Keratinocyte (primary cell): Measurements from ENCODE around the gene ANKRD16. TPM values are rescaled to one million over a fixed set of nuclear protein-coding genes. Genes with fewer than 3 reads are reported as not detected.

Experiments used
- DNase-seq: peaks from one replicate; pipeline ENCODE4 v3.0.0-alpha.2; 2011; ENCODE audit warnings: low read depth, missing footprints, low spot score
- FAIRE-seq: peaks from 2 replicates; lab custom pipeline; 2011; peaks lifted over from hg19 to GRCh38; lab: Jason Lieb, UNC
- H2AFZ ChIP-seq: 2 replicates; pipeline ENCODE4 v1.6.0; 2012; ENCODE audit warnings: low read length, control low read depth, inconsistent platforms; ENCODE audit not compliant: control insufficient read depth
- H3K27ac ChIP-seq: 2 replicates; pipeline ENCODE4 v1.5.1; 2011; ENCODE audit warnings: low read length; ENCODE audit not compliant: control insufficient read depth, insufficient read depth
- H3K27me3 ChIP-seq: 3 replicates; pipeline ENCODE4 v1.6.0; 2011; ENCODE audit warnings: low read length; ENCODE audit not compliant: control insufficient read depth, insufficient read depth; ENCODE audit errors: extremely low read depth
- H3K36me3 ChIP-seq, 2 experiments: 2 replicates in 1 of 2; 3 replicates in 1 of 2; pipeline ENCODE4 v1.5.1; 2011; ENCODE audit warnings: low read length in 2 of 2, mild to moderate bottlenecking in 1 of 2; ENCODE audit not compliant: control insufficient read depth in 2 of 2, insufficient read depth in 2 of 2; ENCODE audit errors: extremely low read depth in 1 of 2
- H3K4me1 ChIP-seq: 3 replicates; pipeline ENCODE4 v1.5.1; 2011; ENCODE audit warnings: low read length; ENCODE audit not compliant: control insufficient read depth, insufficient read depth; ENCODE audit errors: extremely low read depth
- H3K4me2 ChIP-seq: 3 replicates; pipeline ENCODE4 v1.6.0; 2011; ENCODE audit warnings: low read depth, low read length; ENCODE audit not compliant: control insufficient read depth, insufficient read depth; ENCODE audit errors: extremely low read depth
- H3K4me3 ChIP-seq, 3 experiments: fragments of 200-600 bp in 1 of 3; sonication (generic) in 1 of 3; 2 replicates in 2 of 3; 3 replicates in 1 of 3; pipeline ENCODE4 v1.5.1; 2011 to 2016; ENCODE audit warnings: low read length in 3 of 3, mild to moderate bottlenecking in 3 of 3, control low read depth in 2 of 3, inconsistent platforms in 1 of 3, low read depth in 1 of 3, mixed read lengths in 1 of 3, mixed run types in 1 of 3, moderate library complexity in 1 of 3; ENCODE audit not compliant: control insufficient read depth in 2 of 3, insufficient read depth in 2 of 3; ENCODE audit errors: extremely low read depth in 1 of 3
- H3K79me2 ChIP-seq: 2 replicates; pipeline ENCODE4 v1.6.0; 2012; ENCODE audit warnings: low read length; ENCODE audit not compliant: control insufficient read depth, insufficient read depth
- H3K9ac ChIP-seq: 3 replicates; pipeline ENCODE4 v1.6.0; 2011; ENCODE audit warnings: low read length; ENCODE audit not compliant: control insufficient read depth, insufficient read depth; ENCODE audit errors: extremely low read depth
- H3K9me1 ChIP-seq: 3 replicates; pipeline ENCODE4 v1.6.0; 2011; ENCODE audit warnings: low read length; ENCODE audit not compliant: control insufficient read depth, insufficient read depth; ENCODE audit errors: extremely low read depth
- H3K9me3 ChIP-seq: 2 replicates; pipeline ENCODE4 v1.5.1; 2012; ENCODE audit warnings: low read depth, low read length; ENCODE audit not compliant: control insufficient read depth
- H4K20me1 ChIP-seq: 3 replicates; pipeline ENCODE4 v1.6.0; 2011; ENCODE audit warnings: low read length; ENCODE audit not compliant: control insufficient read depth, insufficient read depth; ENCODE audit errors: extremely low read depth
- CTCF ChIP-seq, 3 experiments: IDR thresholded peaks in 1 of 3; conservative IDR thresholded peaks in 1 of 3; optimal IDR thresholded peaks in 1 of 3; 2 replicates in 2 of 3; 3 replicates in 1 of 3; pipeline versions ENCODE3 to v1.5.1; 2011; ENCODE audit warnings: low read length in 3 of 3, mild to moderate bottlenecking in 3 of 3, moderate library complexity in 2 of 3, control low read depth in 1 of 3, inconsistent platforms in 1 of 3; ENCODE audit not compliant: insufficient read depth in 2 of 3; ENCODE audit errors: extremely low read depth in 1 of 3
- EZH2 ChIP-seq: IDR thresholded peaks from one replicate; pipeline ENCODE4 v1.6.1; 2012; ENCODE audit warnings: inconsistent platforms, mild to moderate bottlenecking, low read length, moderate library complexity
- dilution Hi-C: fragments of 300-500 bp; cut with MboI; formaldehyde crosslinking; loops from one replicate; pipeline ENCODE4 v1.7.0; 2020; ENCODE audit warnings: low sequenced_read_pairs; ENCODE audit not compliant: extremely low pct_ligation_motif_present
- polyA plus RNA-seq, 5 experiments: library from polyadenylated mRNA; depleted of rRNA in 3 of 5; stranded (reverse) in 3 of 5; stranded (forward) in 1 of 5; unstranded in 1 of 5; fragments of >200 nt; gene quantifications; 1 replicate in 1 of 5; 2 replicates in 3 of 5; 3 replicates in 1 of 5; pipeline versions ENCODE4 v1.2.1 to v1.2.3, GENCODE V29; 2011 to 2012; ENCODE audit warnings: missing spikeins in 2 of 5, low read depth in 1 of 5, low replicate concordance in 1 of 5

Gene ANKRD16
- polyA plus RNA-seq, 1 donor (not counting 4 experiments of a cell fraction or from before 2014, with no cell fraction given), result 6.2 TPM

GRCh38 chr10:5897053-5897340 is 7.3 kb upstream of the ANKRD16 start:
- Histone ChIP-seq H3K27me3 (no peaks in the 10 kb centered on the region), H3K4me2 (no peak overlapping the region), H3K79me2 (peaks cover 66% of the 10 kb centered on the region), H3K27ac (no peak overlapping the region), H3K36me3 (peaks cover 10 to 29% of the 10 kb centered on the region in 2 experiments), H3K9me3 (no peaks in the 10 kb centered on the region), H4K20me1 (peaks cover 4% of the 10 kb centered on the region), H3K4me3 (no peak overlapping the region), H3K9me1 (peaks cover 2% of the 10 kb centered on the region), H3K9ac (no peak overlapping the region), H3K4me1 (peaks cover 4% of the 10 kb centered on the region), H2AFZ (no peak overlapping the region)
- DNase-seq, result no peak
- TF ChIP-seq EZH2 (no peak), CTCF (optimal IDR thresholded peaks at IDR 0.05 in 1 of 3, IDR thresholded peaks at IDR 0.05 in 1 of 3, conservative IDR thresholded peaks at IDR 0.05 in 1 of 3; ENCODE audit: extremely low read depth in 1 of 3, insufficient read depth in 2 of 3, low read length in 3 of 3) (no peak)
- no peak for FAIRE-seq
- dilution Hi-C loops, result no loop called here

- Histone ChIP-seq H3K4me3 (no peak overlapping the region), H4K20me1 (peaks cover 4% of the 10 kb centered on the region), H3K9me3 (no peaks in the 10 kb centered on the region), H3K27ac (no peak overlapping the region), H3K79me2 (peaks cover 72% of the 10 kb centered on the region), H3K27me3 (no peaks in the 10 kb centered on the region), H3K4me1 (peaks cover 9% of the 10 kb centered on the region), H3K36me3 (peaks cover 10 to 29% of the 10 kb centered on the region in 2 experiments), H3K4me2 (no peak overlapping the region), H3K9me1 (peaks cover 2% of the 10 kb centered on the region), H3K9ac (no peak overlapping the region), H2AFZ (no peak overlapping the region)
- dilution Hi-C loops, result no loop called here
- TF ChIP-seq CTCF (optimal IDR thresholded peaks at IDR 0.05 in 1 of 3, IDR thresholded peaks at IDR 0.05 in 1 of 3, conservative IDR thresholded peaks at IDR 0.05 in 1 of 3; ENCODE audit: extremely low read depth in 1 of 3, insufficient read depth in 2 of 3, low read length in 3 of 3) (no peak), EZH2 (no peak)
- no peak for FAIRE-seq
- no peak for DNase-seq
Observed at GRCh38 chr10:5896208-5897052, 6.7 kb upstream of the ANKRD16 start.
